HepG2 (cell line): ENCODE data around the gene TUBGCP5. TPM values are rescaled to one million over a fixed set of nuclear protein-coding genes. Genes with fewer than 3 reads are reported as not detected.

ENCODE experiments used
- BATF2 ChIP-seq: sonication (generic); formaldehyde crosslinking; IDR thresholded peaks from 2 replicates; pipeline ENCODE4 v1.8.0; 2022; ENCODE audit warnings: mild to moderate bottlenecking, missing genetic modification reagents, moderate library complexity
- HDAC1 ChIP-seq: sonication (generic); formaldehyde crosslinking; IDR thresholded peaks from 2 replicates; pipeline ENCODE4 v1.5.1; 2020; ENCODE audit warnings: mild to moderate bottlenecking, missing genetic modification reagents
- LRRFIP1 ChIP-seq: sonication (generic); formaldehyde crosslinking; conservative IDR thresholded peaks from 2 replicates; pipeline ENCODE4 v1.4.0; 2020; ENCODE audit warnings: missing genetic modification reagents
- MIER2 ChIP-seq: IDR thresholded peaks from 2 replicates; pipeline ENCODE4 v1.6.1; 2016; ENCODE audit warnings: missing biosample characterization, missing genetic modification reagents
- MLLT10 ChIP-seq: sonication (generic); formaldehyde crosslinking; IDR thresholded peaks from 2 replicates; pipeline ENCODE4 v1.4.0; 2020; ENCODE audit warnings: missing genetic modification reagents
- NFRKB ChIP-seq: fragments of 450-650 bp; IDR thresholded peaks from 2 replicates; pipeline ENCODE4 v1.6.1; 2017
- NR2F1 ChIP-seq, 2 experiments: fragments of 450-650 bp in 1 of 2; formaldehyde crosslinking in 1 of 2; IDR thresholded peaks; 2 replicates each; pipeline versions ENCODE4 v1.5.0 to v1.6.1; 2016 to 2020; ENCODE audit warnings: mild to moderate bottlenecking in 1 of 2, missing compliant biosample characterization in 1 of 2, missing genetic modification reagents in 1 of 2, moderate library complexity in 1 of 2
- NR2F6 ChIP-seq, 2 experiments: IDR thresholded peaks; 2 replicates each; pipeline ENCODE4 v1.6.1; 2016; ENCODE audit warnings: antibody characterized with exemption in 1 of 2, mild to moderate bottlenecking in 1 of 2
- RBAK ChIP-seq: sonication (generic); formaldehyde crosslinking; IDR thresholded peaks from 2 replicates; pipeline ENCODE4 v1.5.1; 2020; ENCODE audit warnings: mild to moderate bottlenecking, missing genetic modification reagents
- SALL1 ChIP-seq: sonication (generic); formaldehyde crosslinking; IDR thresholded peaks from 2 replicates; pipeline ENCODE4 v1.8.0; 2022; ENCODE audit warnings: mild to moderate bottlenecking, missing genetic modification reagents
- SIX1 ChIP-seq: sonication (generic); formaldehyde crosslinking; IDR thresholded peaks from 2 replicates; pipeline ENCODE4 v1.4.0; 2020; ENCODE audit warnings: missing genetic modification reagents, borderline replicate concordance
- SPEN ChIP-seq: sonication (generic); formaldehyde crosslinking; IDR thresholded peaks from 2 replicates; pipeline ENCODE4 v1.5.1; 2020; ENCODE audit warnings: low read depth, mild to moderate bottlenecking, missing genetic modification reagents
- SSRP1 ChIP-seq: IDR thresholded peaks from 2 replicates; pipeline ENCODE4 v1.6.1; 2016; ENCODE audit warnings: control low read depth
- TCF12 ChIP-seq, 2 experiments: fragments of 450-650 bp in 1 of 2; sonication (generic) in 1 of 2; formaldehyde crosslinking in 1 of 2; IDR thresholded peaks; 2 replicates each; pipeline versions ENCODE4 v1.6.1 to v1.8.0; 2017 to 2022; ENCODE audit warnings: antibody characterized with exemption in 1 of 2, mild to moderate bottlenecking in 1 of 2, missing genetic modification reagents in 1 of 2, moderate library complexity in 1 of 2
- TOPORS ChIP-seq: sonication (generic); formaldehyde crosslinking; IDR thresholded peaks from 2 replicates; pipeline ENCODE4 v1.8.0; 2023; ENCODE audit warnings: mild to moderate bottlenecking, missing genetic modification reagents
- YEATS4 ChIP-seq: sonication (generic); formaldehyde crosslinking; IDR thresholded peaks from 2 replicates; pipeline ENCODE4 v1.4.0; 2020; ENCODE audit warnings: missing genetic modification reagents, borderline replicate concordance
- ZFP82 ChIP-seq: sonication (generic); formaldehyde crosslinking; IDR thresholded peaks from 2 replicates; pipeline ENCODE4 v1.5.1; 2020; ENCODE audit warnings: mild to moderate bottlenecking, missing genetic modification reagents, borderline replicate concordance
- ZNF101 ChIP-seq: sonication (generic); formaldehyde crosslinking; IDR thresholded peaks from 2 replicates; pipeline ENCODE4 v1.4.0; 2020; ENCODE audit warnings: mild to moderate bottlenecking, low read depth, missing genetic modification reagents, borderline replicate concordance
- ZNF296 ChIP-seq: sonication (generic); formaldehyde crosslinking; conservative IDR thresholded peaks from 2 replicates; pipeline ENCODE4 v1.5.0; 2020; ENCODE audit warnings: mild to moderate bottlenecking, missing genetic modification reagents
- ZNF343 ChIP-seq: sonication (generic); formaldehyde crosslinking; IDR thresholded peaks from 2 replicates; pipeline ENCODE4 v1.4.0; 2020; ENCODE audit warnings: mild to moderate bottlenecking, missing genetic modification reagents
- ZNF446 ChIP-seq: sonication (generic); formaldehyde crosslinking; IDR thresholded peaks from 2 replicates; pipeline ENCODE4 v1.5.0; 2020; ENCODE audit warnings: mild to moderate bottlenecking, missing genetic modification reagents
- ZNF570 ChIP-seq: sonication (generic); formaldehyde crosslinking; IDR thresholded peaks from 2 replicates; pipeline ENCODE4 v1.4.0; 2020; ENCODE audit warnings: mild to moderate bottlenecking, missing genetic modification reagents, borderline replicate concordance
- ZNF691 ChIP-seq: sonication (generic); formaldehyde crosslinking; IDR thresholded peaks from 2 replicates; pipeline ENCODE4 v1.4.0; 2020; ENCODE audit warnings: missing genetic modification reagents, low read depth, mild to moderate bottlenecking, borderline replicate concordance
- ZSCAN21 ChIP-seq: sonication (generic); formaldehyde crosslinking; IDR thresholded peaks from 2 replicates; pipeline ENCODE4 v1.8.0; 2022; ENCODE audit warnings: mild to moderate bottlenecking, missing genetic modification reagents, moderate library complexity, borderline replicate concordance
- polyA plus RNA-seq, 8 experiments: library from polyadenylated mRNA; depleted of rRNA in 3 of 8; stranded (reverse) in 7 of 8; unstranded in 1 of 8; fragments of >200 nt; fragmentation: Illumina TruSeq in 4 of 8; extraction: Trizol in 4 of 8; gene quantifications; 2 replicates each; pipeline versions ENCODE4 v1.2.1 to v1.2.3, GENCODE V29; 2011 to 2016; ENCODE audit warnings: low read depth in 4 of 8, missing spikeins in 1 of 8, mixed read lengths in 1 of 8; ENCODE audit not compliant: insufficient read depth in 1 of 8
- total RNA-seq, 5 experiments: library from RNA; depleted of rRNA; stranded (reverse); fragments of >200 nt; fragmentation: Illumina TruSeq; extraction: Trizol; gene quantifications; 2 replicates each; pipeline ENCODE4 v1.2.3, GENCODE V29; 2016; ENCODE audit warnings: low read depth in 1 of 5
- TF ChIP-seq, protein P1 (sequence below): sonication (generic); formaldehyde crosslinking; IDR thresholded peaks from 2 replicates; pipeline ENCODE4 v1.4.0; 2020; ENCODE audit warnings: missing genetic modification reagents, borderline replicate concordance

The TUBGCP5 gene
- total and polyA plus RNA-seq, 2 of the 13 experiments (the other 11 are each of a cell fraction or from before 2014, with no cell fraction given): 7.2 to 25.0 TPM

GRCh38 chr15:22979238-22980188 is 59.9 kb downstream of the TUBGCP5 start (continued):
- TF ChIP-seq, protein P1, sequence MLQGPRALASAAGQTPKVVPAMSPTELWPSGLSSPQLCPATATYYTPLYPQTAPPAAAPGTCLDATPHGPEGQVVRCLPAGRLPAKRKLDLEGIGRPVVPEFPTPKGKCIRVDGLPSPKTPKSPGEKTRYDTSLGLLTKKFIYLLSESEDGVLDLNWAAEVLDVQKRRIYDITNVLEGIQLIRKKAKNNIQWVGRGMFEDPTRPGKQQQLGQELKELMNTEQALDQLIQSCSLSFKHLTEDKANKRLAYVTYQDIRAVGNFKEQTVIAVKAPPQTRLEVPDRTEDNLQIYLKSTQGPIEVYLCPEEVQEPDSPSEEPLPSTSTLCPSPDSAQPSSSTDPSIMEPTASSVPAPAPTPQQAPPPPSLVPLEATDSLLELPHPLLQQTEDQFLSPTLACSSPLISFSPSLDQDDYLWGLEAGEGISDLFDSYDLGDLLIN (CRISPR knock-in tag): no peak
- no peak for TF ChIP-seq BATF2 (CRISPR knock-in tag)
- TF ChIP-seq RBAK: no peak
- TF ChIP-seq MIER2: no peak
- TF ChIP-seq ZNF446 (CRISPR knock-in tag): no peak
- TF ChIP-seq SPEN (CRISPR knock-in tag): no peak
- no peak for TF ChIP-seq SALL1 (CRISPR knock-in tag)
- no peak for TF ChIP-seq TOPORS
- TF ChIP-seq TCF12 (IDR thresholded peaks at IDR 0.05): no peak
- no peak for TF ChIP-seq TCF12 (CRISPR knock-in tag; IDR thresholded peaks at IDR 0.05)
- TF ChIP-seq ZSCAN21 (CRISPR knock-in tag): no peak
- no peak for TF ChIP-seq SIX1 (CRISPR knock-in tag)
- no peak for TF ChIP-seq ZNF343 (CRISPR knock-in tag)
- no peak for TF ChIP-seq SSRP1 (CRISPR knock-in tag)
- TF ChIP-seq ZNF570 (CRISPR knock-in tag): no peak
- TF ChIP-seq HDAC1 (CRISPR knock-in tag): peak; percentile 67
- TF ChIP-seq NR2F1 (CRISPR knock-in tag; IDR thresholded peaks at IDR 0.05): no peak
- no peak for TF ChIP-seq ZNF691 (CRISPR knock-in tag)
- no peak for TF ChIP-seq LRRFIP1 (CRISPR knock-in tag)
- no peak for TF ChIP-seq MLLT10 (CRISPR knock-in tag)
- no peak for TF ChIP-seq NFRKB
- TF ChIP-seq ZNF101 (CRISPR knock-in tag): no peak
- TF ChIP-seq ZNF296 (CRISPR knock-in tag): no peak
- TF ChIP-seq NR2F6 (IDR thresholded peaks at IDR 0.05): no peak
- no peak for TF ChIP-seq NR2F6 (CRISPR knock-in tag; IDR thresholded peaks at IDR 0.05)
- no peak for TF ChIP-seq ZFP82 (CRISPR knock-in tag)
- 0 out of 2 replicates have a peak, but pooled peaks have one; percentile 17 for TF ChIP-seq YEATS4 (CRISPR knock-in tag)
